H1 (cell line): ENCODE results near the gene ULK1. TPM values are rescaled to one million over a fixed set of nuclear protein-coding genes. Genes with fewer than 3 reads are reported as not detected.

Experiments
- CBX5 ChIP-seq: fragments of 300-800, 300-1000 bp; sonication (generic); IDR thresholded peaks from 2 replicates; pipeline ENCODE4 v1.7.1; 2016; ENCODE audit warnings: antibody characterized with exemption, low read length, low read depth
- SIX5 ChIP-seq: IDR thresholded peaks from 2 replicates; pipeline ENCODE4 v1.6.1; 2011; ENCODE audit warnings: mild to moderate bottlenecking, low read depth, low read length
- TEAD4 ChIP-seq: IDR thresholded peaks from 2 replicates; pipeline ENCODE4 v1.6.1; 2012; ENCODE audit warnings: low read depth, low read length, inconsistent platforms, mixed read lengths
- polyA plus RNA-seq, 7 experiments: library from polyadenylated mRNA; depleted of rRNA in 3 of 7; stranded (reverse) in 5 of 7; unstranded in 2 of 7; fragments of >200 nt in 5 of 7; fragments of 200-250 nt in 2 of 7; gene quantifications; 1 replicate in 5 of 7; 2 replicates in 1 of 7; 4 replicates in 1 of 7; pipeline versions ENCODE4 v1.2.1 to v1.2.3, GENCODE V29; 2011 to 2013; ENCODE audit warnings: missing spikeins in 2 of 7, mixed read lengths in 2 of 7
- total RNA-seq: library from RNA; stranded (reverse); fragmentation: NEBNext Ultra II Directional; extraction: Animal tissue kit (Norgen Biotek cat#: 25700); gene quantifications from 2 replicates; pipeline ENCODE4 v1.2.1, GENCODE V29; 2021

Gene ULK1
- total and polyA plus RNA-seq, 2 of the 8 experiments (the other 6 are each of a cell fraction or from before 2014, with no cell fraction given): 13.0 to 44.1 TPM

GRCh38 chr12:131920902-131921840, 26.7 kb downstream of the ULK1 start (continued):
- no peak for TF ChIP-seq SIX5
- TF ChIP-seq CBX5: no peak
- no peak for TF ChIP-seq TEAD4
